SK-N-SH treated with all-trans-retinoic acid at 6 μM for 48 hours (cell line): ENCODE measurements around the gene UST.

Experiments
- ATAC-seq: fragments of 200-7000 bp; cut with Tn5 transposase; 3 replicates; pipeline ENCODE4 v1.9.1; 2020; ENCODE audit warnings: mild to moderate bottlenecking, moderate library complexity
- ARNTL ChIP-seq: fragments of 450-650 bp; formaldehyde crosslinking; IDR thresholded peaks from 2 replicates; pipeline ENCODE4 v1.5.0; 2020; ENCODE audit warnings: low read depth, mild to moderate bottlenecking, moderate library complexity, borderline replicate concordance
- CREB5 ChIP-seq: fragments of 250-450 bp; sonication (Bioruptor Pico); IDR thresholded peaks from 2 replicates; pipeline ENCODE4 v1.5.1; 2020; ENCODE audit warnings: low read depth, mild to moderate bottlenecking, moderate library complexity
- CSDC2 ChIP-seq: fragments of 250-450 bp; sonication (Bioruptor Pico); IDR thresholded peaks from 2 replicates; pipeline ENCODE4 v1.5.0; 2020; ENCODE audit warnings: mild to moderate bottlenecking, moderate library complexity
- CSRNP3 ChIP-seq: fragments of 250-450 bp; sonication (Bioruptor Pico); IDR thresholded peaks from 2 replicates; pipeline ENCODE4 v1.5.1; 2021; ENCODE audit warnings: mild to moderate bottlenecking, moderate library complexity
- ESRRG ChIP-seq: fragments of 250-450 bp; sonication (Bioruptor Pico); IDR thresholded peaks from 2 replicates; pipeline ENCODE4 v1.6.1; 2021; ENCODE audit warnings: mild to moderate bottlenecking
- GLIS3 ChIP-seq: fragments of 250-450 bp; sonication (Bioruptor Pico); IDR thresholded peaks from 2 replicates; pipeline ENCODE4 v1.5.0; 2020; ENCODE audit warnings: mild to moderate bottlenecking, moderate library complexity
- ISL1 ChIP-seq: fragments of 250-450 bp; sonication (Bioruptor Pico); IDR thresholded peaks from 2 replicates; pipeline ENCODE4 v2.1.2; 2022; ENCODE audit warnings: mild to moderate bottlenecking, moderate library complexity
- OSR1 ChIP-seq: fragments of 250-450 bp; sonication (Bioruptor Pico); IDR thresholded peaks from 2 replicates; pipeline ENCODE4 v1.8.0; 2022; ENCODE audit warnings: moderate library complexity, mild to moderate bottlenecking, inconsistent platforms
- PATZ1 ChIP-seq: fragments of 250-450 bp; sonication (Bioruptor Pico); IDR thresholded peaks from 2 replicates; pipeline ENCODE4 v1.8.0; 2020; ENCODE audit warnings: mild to moderate bottlenecking, moderate library complexity, borderline replicate concordance
- POU6F1 ChIP-seq: fragments of 250-450 bp; sonication (Bioruptor Pico); IDR thresholded peaks from 2 replicates; pipeline ENCODE4 v1.8.0; 2021; ENCODE audit warnings: low read depth, mild to moderate bottlenecking, moderate library complexity, borderline replicate concordance
- PPARA ChIP-seq: fragments of 250-450 bp; sonication (Bioruptor Pico); IDR thresholded peaks from 2 replicates; pipeline ENCODE4 v1.5.0; 2020; ENCODE audit warnings: mild to moderate bottlenecking, borderline replicate concordance
- RARB ChIP-seq: fragments of 250-450 bp; sonication (Bioruptor Pico); IDR thresholded peaks from 2 replicates; pipeline ENCODE4 v1.8.0; 2021; ENCODE audit warnings: mild to moderate bottlenecking, moderate library complexity
- SNAI2 ChIP-seq: fragments of 250-450 bp; sonication (Bioruptor Pico); IDR thresholded peaks from 2 replicates; pipeline ENCODE4 v1.5.0; 2020; ENCODE audit warnings: mild to moderate bottlenecking, moderate library complexity
- TSHZ2 ChIP-seq: fragments of 250-450 bp; sonication (Bioruptor Pico); IDR thresholded peaks from 2 replicates; pipeline ENCODE4 v1.5.0; 2020; ENCODE audit warnings: mild to moderate bottlenecking, moderate library complexity
- ZC3H10 ChIP-seq: fragments of 250-450 bp; sonication (Bioruptor Pico); IDR thresholded peaks from 2 replicates; pipeline ENCODE4 v1.5.1; 2021; ENCODE audit warnings: mild to moderate bottlenecking, moderate library complexity
- ZFP3 ChIP-seq: fragments of 250-450 bp; sonication (Bioruptor Pico); IDR thresholded peaks from 2 replicates; pipeline ENCODE4 v1.5.0; 2020; ENCODE audit warnings: mild to moderate bottlenecking, moderate library complexity
- ZFP30 ChIP-seq: fragments of 450-650 bp; formaldehyde crosslinking; IDR thresholded peaks from 2 replicates; pipeline ENCODE4 v1.5.0; 2022; ENCODE audit warnings: mild to moderate bottlenecking, moderate library complexity
- ZNF565 ChIP-seq: fragments of 450-650 bp; formaldehyde crosslinking; conservative IDR thresholded peaks from 2 replicates; pipeline ENCODE4 v1.5.0; 2020; ENCODE audit warnings: low read depth, mild to moderate bottlenecking, moderate library complexity
- ZNF70 ChIP-seq: fragments of 450-650 bp; formaldehyde crosslinking; IDR thresholded peaks from 2 replicates; pipeline ENCODE4 v1.5.0; 2020; ENCODE audit warnings: mild to moderate bottlenecking, moderate library complexity
- ZNF8 ChIP-seq: fragments of 450-650 bp; formaldehyde crosslinking; IDR thresholded peaks from 2 replicates; pipeline ENCODE4 v1.5.0; 2020; ENCODE audit warnings: mild to moderate bottlenecking, moderate library complexity

The UST gene

GRCh38 chr6:148997865-148998264, 251.0 kb downstream of the UST start (continued):
- no peak for TF ChIP-seq POU6F1 (CRISPR knock-in tag)
- no peak for TF ChIP-seq PPARA (CRISPR knock-in tag)
- TF ChIP-seq, all 23 proteins: peak for 0

- ATAC-seq: peak; percentile 36
- TF ChIP-seq CREB5 (CRISPR knock-in tag) (no peak), GLIS3 (CRISPR knock-in tag) (no peak), CSRNP3 (CRISPR knock-in tag) (no peak), ZFP3 (CRISPR knock-in tag) (no peak), CSDC2 (no peak), ZFP30 (CRISPR knock-in tag) (no peak), ZNF8 (CRISPR knock-in tag) (no peak), PPARA (CRISPR knock-in tag) (no peak), ZNF70 (CRISPR knock-in tag) (no peak), ESRRG (CRISPR knock-in tag) (no peak), ZC3H10 (no peak), PATZ1 (CRISPR knock-in tag) (no peak), SNAI2 (CRISPR knock-in tag) (no peak), POU6F1 (CRISPR knock-in tag) (no peak), RARB (no peak), ARNTL (no peak), ZNF565 (no peak), ISL1 (CRISPR knock-in tag) (no peak)
Observed at GRCh38 chr6:148998704-148999103, 251.9 kb downstream of the UST start.

- ATAC-seq: peak; percentile 75
- TF ChIP-seq PPARA (CRISPR knock-in tag) (no peak), GLIS3 (CRISPR knock-in tag) (no peak), OSR1 (no peak), ARNTL (no peak)
Observed at GRCh38 chr6:148999501-148999900, 252.7 kb downstream of the UST start.

GRCh38 chr6:148999929-149000468, 253.2 kb downstream of the UST start:
- ATAC-seq: peak; percentile 93
- TF ChIP-seq ZFP3 (CRISPR knock-in tag) (no peak), CSDC2 (no peak), TSHZ2 (no peak), CREB5 (CRISPR knock-in tag) (no peak), ESRRG (CRISPR knock-in tag) (no peak)
